Loucy (cell line): Measurements from ENCODE around the gene NDST3.

Source experiments
- H2AFZ ChIP-seq: fragments of 200-600 bp; sonication (generic); 2 replicates; pipeline ENCODE4 v1.6.0; 2016; ENCODE audit warnings: antibody characterized with exemption, mild to moderate bottlenecking, low read length, moderate library complexity
- H3F3A ChIP-seq: fragments of 200-600 bp; 2 replicates; pipeline ENCODE4 v1.6.0; 2016; ENCODE audit warnings: antibody characterized with exemption, low read depth, mild to moderate bottlenecking
- H3K27me3 ChIP-seq: fragments of 200-600 bp; sonication (generic); 2 replicates; pipeline ENCODE4 v1.6.1; 2014; ENCODE audit warnings: low read length, mild to moderate bottlenecking; ENCODE audit not compliant: insufficient read depth, poor library complexity, severe bottlenecking
- H3K36me3 ChIP-seq: fragments of 200-600 bp; sonication (generic); 2 replicates; pipeline ENCODE4 v1.6.1; 2016; ENCODE audit warnings: low read length; ENCODE audit not compliant: insufficient read depth
- H3K4me1 ChIP-seq: fragments of 200-600 bp; sonication (generic); 2 replicates; pipeline ENCODE4 v1.5.1; 2014; ENCODE audit warnings: low read length, mild to moderate bottlenecking; ENCODE audit not compliant: insufficient read depth, poor library complexity, severe bottlenecking
- H3K4me2 ChIP-seq: fragments of 200-600 bp; sonication (generic); 2 replicates; pipeline ENCODE4 v1.6.0; 2014; ENCODE audit warnings: antibody characterized with exemption, low read length, low read depth, mild to moderate bottlenecking; ENCODE audit not compliant: poor library complexity, severe bottlenecking
- H3K4me3 ChIP-seq: fragments of 200-600 bp; sonication (generic); 2 replicates; pipeline ENCODE4 v1.5.1; 2014; ENCODE audit warnings: low read length, mild to moderate bottlenecking, mixed read lengths; ENCODE audit not compliant: poor library complexity, severe bottlenecking
- H3K79me2 ChIP-seq: fragments of 200-600 bp; sonication (generic); 2 replicates; pipeline ENCODE4 v1.6.1; 2014; ENCODE audit warnings: low read length; ENCODE audit not compliant: insufficient read depth
- H3K9ac ChIP-seq: fragments of 200-600 bp; sonication (generic); 2 replicates; pipeline ENCODE4 v1.6.0; 2014; ENCODE audit warnings: mild to moderate bottlenecking, low read depth, low read length, moderate library complexity; ENCODE audit not compliant: poor library complexity, severe bottlenecking
- H3K9me2 ChIP-seq: fragments of 200-600 bp; sonication (generic); replicated peaks from 2 replicates; pipeline ENCODE4 v1.6.1; 2016; ENCODE audit warnings: low read depth, low read length, mixed read lengths
- H3K9me3 ChIP-seq: fragments of 200-600 bp; sonication (generic); 2 replicates; pipeline ENCODE4 v1.6.1; 2014; ENCODE audit warnings: mild to moderate bottlenecking, antibody characterized with exemption, low read length, low read depth; ENCODE audit not compliant: insufficient read depth
- H4K20me1 ChIP-seq: fragments of 200-600 bp; sonication (generic); 2 replicates; pipeline ENCODE4 v1.6.0; 2014; ENCODE audit warnings: antibody characterized with exemption, low read length, mild to moderate bottlenecking; ENCODE audit not compliant: insufficient read depth, poor library complexity, severe bottlenecking
- EZH2phosphoT487 ChIP-seq: fragments of 200-600 bp; IDR thresholded peaks from 2 replicates; pipeline ENCODE4 v1.6.1; 2018; ENCODE audit warnings: antibody characterized with exemption, mild to moderate bottlenecking, moderate library complexity, borderline replicate concordance
- TF ChIP-seq, protein P1 (sequence below): fragments of 200-600 bp; sonication (generic); conservative IDR thresholded peaks from 2 replicates; pipeline ENCODE4 v1.5.1; 2014; ENCODE audit warnings: mild to moderate bottlenecking, antibody characterized with exemption, low read length

The NDST3 gene

DNA sequence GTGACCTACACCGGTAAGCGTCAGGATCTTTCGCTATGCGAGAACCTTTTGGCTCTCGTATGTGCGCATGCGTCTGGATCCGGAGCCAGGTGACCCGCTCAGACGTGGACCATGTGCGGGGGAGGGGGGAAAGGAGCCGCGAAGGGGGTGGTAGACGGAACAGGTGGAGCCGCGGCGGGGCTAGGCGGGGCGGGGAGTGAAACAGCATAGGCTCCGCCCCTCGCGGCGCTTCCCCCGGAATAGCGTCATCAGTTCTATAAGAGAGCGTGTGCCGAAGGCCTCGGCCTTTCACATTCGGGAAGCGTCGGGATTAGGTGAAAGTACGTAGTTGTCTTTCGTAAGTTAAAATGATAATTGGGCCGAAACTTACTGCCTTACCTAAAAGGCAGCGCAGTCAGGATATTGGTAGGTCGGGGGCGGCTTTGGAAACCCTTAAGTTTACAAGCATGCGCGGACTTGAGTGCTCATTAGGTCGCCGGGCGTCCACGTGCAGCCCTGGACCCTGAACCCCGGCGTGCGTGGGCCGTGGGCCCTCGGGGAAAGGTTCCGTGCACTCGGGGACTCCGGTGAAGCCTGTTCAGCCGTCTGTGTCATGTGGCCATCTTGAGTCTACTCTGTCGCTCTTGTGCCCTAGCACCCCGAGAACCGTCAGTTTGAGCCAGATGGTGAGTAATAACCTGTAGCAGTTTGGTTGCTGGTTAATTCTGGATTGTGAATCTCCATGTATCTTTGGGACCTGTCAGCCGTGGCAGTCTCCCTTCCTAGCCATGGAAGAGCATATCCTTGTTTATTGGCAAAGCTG, 244.4 kb downstream of the NDST3 start:
- Histone ChIP-seq H3K27me3 (no peaks in the 10 kb centered on the region), H3K9ac (peak overlapping the region; percentile 92), H3K9me2 (no peaks in the 10 kb centered on the region), H4K20me1 (peaks cover 34% of the 10 kb centered on the region), H3F3A (0 out of 2 replicates have a peak, but pooled peaks cover 3% of the 10 kb centered on the region), H3K4me3 (peak overlapping the region; percentile 91), H3K4me2 (peak overlapping the region; percentile 82), H2AFZ (peak overlapping the region; percentile 83), H3K36me3 (peaks cover 8% of the 10 kb centered on the region; the same call in 1 of the 2 replicates), H3K9me3 (no peaks in the 10 kb centered on the region), H3K4me1 (peaks cover 28% of the 10 kb centered on the region), H3K79me2 (peaks cover 35% of the 10 kb centered on the region)
- TF ChIP-seq, protein P1, sequence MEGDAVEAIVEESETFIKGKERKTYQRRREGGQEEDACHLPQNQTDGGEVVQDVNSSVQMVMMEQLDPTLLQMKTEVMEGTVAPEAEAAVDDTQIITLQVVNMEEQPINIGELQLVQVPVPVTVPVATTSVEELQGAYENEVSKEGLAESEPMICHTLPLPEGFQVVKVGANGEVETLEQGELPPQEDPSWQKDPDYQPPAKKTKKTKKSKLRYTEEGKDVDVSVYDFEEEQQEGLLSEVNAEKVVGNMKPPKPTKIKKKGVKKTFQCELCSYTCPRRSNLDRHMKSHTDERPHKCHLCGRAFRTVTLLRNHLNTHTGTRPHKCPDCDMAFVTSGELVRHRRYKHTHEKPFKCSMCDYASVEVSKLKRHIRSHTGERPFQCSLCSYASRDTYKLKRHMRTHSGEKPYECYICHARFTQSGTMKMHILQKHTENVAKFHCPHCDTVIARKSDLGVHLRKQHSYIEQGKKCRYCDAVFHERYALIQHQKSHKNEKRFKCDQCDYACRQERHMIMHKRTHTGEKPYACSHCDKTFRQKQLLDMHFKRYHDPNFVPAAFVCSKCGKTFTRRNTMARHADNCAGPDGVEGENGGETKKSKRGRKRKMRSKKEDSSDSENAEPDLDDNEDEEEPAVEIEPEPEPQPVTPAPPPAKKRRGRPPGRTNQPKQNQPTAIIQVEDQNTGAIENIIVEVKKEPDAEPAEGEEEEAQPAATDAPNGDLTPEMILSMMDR = no peak
- no peak for TF ChIP-seq EZH2phosphoT487

DNA sequence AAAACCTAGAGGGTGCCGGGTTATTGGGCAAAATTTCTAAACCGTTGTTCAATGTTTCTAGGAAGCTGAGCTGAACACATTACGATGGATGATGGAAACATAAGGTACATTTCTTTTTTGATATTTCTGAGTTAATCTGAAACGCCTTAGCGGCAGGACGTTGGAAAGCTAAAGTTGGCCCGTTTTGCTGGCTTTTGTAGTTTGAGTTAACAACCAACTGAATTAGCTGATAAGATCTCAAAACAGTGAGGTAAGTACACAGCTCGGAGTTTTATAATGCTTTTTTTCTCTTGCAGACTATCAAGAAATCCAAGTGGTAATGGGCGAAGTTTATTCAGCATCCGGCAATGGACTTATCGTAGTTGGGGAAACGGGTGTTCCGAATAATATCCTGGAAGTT, 245.0 kb downstream of the NDST3 start:
- peaks cover 35% of the 10 kb centered on the region for H3K79me2 ChIP-seq
- H3K27me3 ChIP-seq = no peaks in the 10 kb centered on the region
- H3K4me3 ChIP-seq = peak overlapping the region; percentile 91
- H2AFZ ChIP-seq = peak overlapping the region; percentile 83
- H3K9me3 ChIP-seq = no peaks in the 10 kb centered on the region
- H3K4me2 ChIP-seq = peak overlapping the region; percentile 82
- H3K9me2 ChIP-seq = no peaks in the 10 kb centered on the region
- TF ChIP-seq, protein P1 = no peak
- TF ChIP-seq EZH2phosphoT487 = no peak
- peaks cover 34% of the 10 kb centered on the region for H4K20me1 ChIP-seq
- peaks cover 26% of the 10 kb centered on the region for H3K4me1 ChIP-seq
- peak overlapping the region; percentile 92 for H3K9ac ChIP-seq
- H3K36me3 ChIP-seq = peaks cover 8% of the 10 kb centered on the region; the same call in 1 of the 2 replicates
- H3F3A ChIP-seq = 0 out of 2 replicates have a peak, but pooled peaks cover 3% of the 10 kb centered on the region

DNA sequence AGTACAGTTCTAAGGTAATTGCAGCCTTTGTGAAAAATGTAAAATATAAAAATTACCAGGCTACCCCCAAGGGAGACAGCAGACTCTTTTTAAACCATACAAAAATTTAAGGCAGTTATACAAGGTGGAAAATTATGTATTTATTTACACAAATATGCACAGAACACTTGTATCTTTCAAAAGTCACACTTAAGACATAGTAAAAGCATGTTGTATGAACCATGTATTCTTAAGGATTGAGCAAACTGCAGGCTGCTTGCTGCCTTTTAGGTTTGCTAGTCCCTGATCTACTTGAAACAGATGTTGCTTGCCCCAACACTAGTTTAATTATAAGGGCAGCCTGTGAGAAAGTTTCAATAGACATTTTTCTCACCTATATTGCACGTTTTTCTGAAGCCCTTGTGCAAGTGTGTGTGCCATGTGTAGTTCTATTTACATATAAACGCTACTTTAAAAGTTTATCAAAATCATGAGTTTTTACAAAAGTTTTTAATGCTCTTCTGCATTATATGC, 245.7 kb downstream of the NDST3 start:
- Histone ChIP-seq H3K27me3 (no peaks in the 10 kb centered on the region), H3K36me3 (peaks cover 8% of the 10 kb centered on the region; the same call in 1 of the 2 replicates)

More for the DNA sequence above, 245.7 kb downstream of the NDST3 start:
- Histone ChIP-seq H4K20me1 (peaks cover 34% of the 10 kb centered on the region), H2AFZ (no peak overlapping the region), H3K4me2 (peak overlapping the region; percentile 82), H3K9me2 (no peaks in the 10 kb centered on the region), H3K79me2 (peaks cover 35% of the 10 kb centered on the region), H3K9ac (peak overlapping the region; percentile 92), H3F3A (0 out of 2 replicates have a peak, but pooled peaks cover 3% of the 10 kb centered on the region), H3K9me3 (no peaks in the 10 kb centered on the region), H3K4me1 (peaks cover 26% of the 10 kb centered on the region), H3K4me3 (peak overlapping the region; percentile 91)
- TF ChIP-seq EZH2phosphoT487 = no peak
- TF ChIP-seq, protein P1 = no peak
